ENCODE data around the gene NAXD.
"Not testable (repeated sequence)": the region's sequence is repeated elsewhere in the genome, so short reads cannot be mapped to it uniquely, and the experiment has no call there.

NAXD gene

GRCh38 chr13:110645750-110646149 lies 30.4 kb downstream of the NAXD start:
- no peak for FAIRE-seq

- no peak for FAIRE-seq
Observed at GRCh38 chr13:110646442-110647364, 31.4 kb downstream of the NAXD start.

- FAIRE-seq = no peak
Observed at GRCh38 chr13:110647365-110647737, 32.0 kb downstream of the NAXD start.

- FAIRE-seq = no peak
Observed at GRCh38 chr13:110648146-110648819, 32.9 kb downstream of the NAXD start.

- FAIRE-seq = no peak
Observed at GRCh38 chr13:110648848-110649421, 33.6 kb downstream of the NAXD start.

GRCh38 chr13:110649551-110649950 lies 34.2 kb downstream of the NAXD start:
- FAIRE-seq = no peak

- no peak for FAIRE-seq
Observed at GRCh38 chr13:110650436-110650835, 35.1 kb downstream of the NAXD start.

- FAIRE-seq = no peak
Observed at GRCh38 chr13:110651271-110651670, 35.9 kb downstream of the NAXD start.

GRCh38 chr13:110651726-110652230 lies 36.4 kb downstream of the NAXD start:
- FAIRE-seq = no peak

- FAIRE-seq = no peak
Observed at GRCh38 chr13:110652231-110652730, 36.9 kb downstream of the NAXD start.

- no peak for FAIRE-seq
Observed at GRCh38 chr13:110652764-110653163, 37.4 kb downstream of the NAXD start.

GRCh38 chr13:110653271-110653670 lies 37.9 kb downstream of the NAXD start:
- no peak for FAIRE-seq

- FAIRE-seq = no peak
Observed at GRCh38 chr13:110653851-110654250, 38.5 kb downstream of the NAXD start.

- no peak for FAIRE-seq
Observed at GRCh38 chr13:110657196-110657595, 41.9 kb downstream of the NAXD start.

GRCh38 chr13:110658218-110658911 lies 43.0 kb downstream of the NAXD start:
- FAIRE-seq = not testable (repeated sequence)

- FAIRE-seq = no peak
Observed at GRCh38 chr13:110661256-110661655, 45.9 kb downstream of the NAXD start.

GRCh38 chr13:110662091-110662490 lies 46.7 kb downstream of the NAXD start:
- FAIRE-seq = no peak

GRCh38 chr13:110662777-110663443 lies 47.6 kb downstream of the NAXD start:
- FAIRE-seq = no peak

GRCh38 chr13:110663491-110663890 lies 48.1 kb downstream of the NAXD start:
- FAIRE-seq = no peak

GRCh38 chr13:110664041-110664440 lies 48.7 kb downstream of the NAXD start:
- FAIRE-seq = no peak

GRCh38 chr13:110664673-110665072 lies 49.3 kb downstream of the NAXD start:
- FAIRE-seq = no peak
